GM12878 (cell line): ENCODE data around the gene PTPN2. TPM values are rescaled to one million over a fixed set of nuclear protein-coding genes. Genes with fewer than 3 reads are reported as not detected.

Experiments used
- ATAC-seq: fragments of 200-7000 bp; cut with Tn5 transposase; 3 replicates; pipeline ENCODE4 v1.9.1; 2020; ENCODE audit warnings: mild to moderate bottlenecking, moderate library complexity
- BruUV-seq: library from RNA; stranded (reverse); fragments of 400-500 nt; replicated peaks from 2 replicates; lab custom pipeline; 2021; lab: Mats Ljungman, UMichigan
- CTCF ChIA-PET: fragments of 300-600 bp; sonication (Branson Sonifier 250); formaldehyde crosslinking; extraction: SDS; loops from one replicate; lab custom pipeline; 2021; ENCODE audit warnings: inconsistent platforms; lab: Yijun Ruan, JAX
- POLR2A ChIA-PET: fragments of 350-600 bp; formaldehyde crosslinking; extraction: SDS; loops from one replicate; lab custom pipeline; 2021; ENCODE audit warnings: inconsistent platforms; lab: Charles Lee
- RAD21 ChIA-PET: fragments of 300-600 bp; sonication (Branson Sonifier 250); formaldehyde crosslinking; loops from one replicate; lab custom pipeline; 2023; ENCODE audit warnings: antibody characterized with exemption; ENCODE audit not compliant: unreplicated experiment; lab: Charles Lee
- SMC1A ChIA-PET: fragments of 300-600 bp; sonication (Branson Sonifier 250); formaldehyde crosslinking; loops from one replicate; lab custom pipeline; 2023; ENCODE audit not compliant: unreplicated experiment, uncharacterized antibody; lab: Charles Lee
- DNase-seq: peaks from one replicate; pipeline ENCODE4 v3.0.0-alpha.2; 2011; ENCODE audit warnings: low read depth, low spot score
- FAIRE-seq: peaks from 3 replicates; lab custom pipeline; 2011; peaks lifted over from hg19 to GRCh38; lab: Jason Lieb, UNC
- H2AFZ ChIP-seq: 2 replicates; pipeline ENCODE4 v1.6.0; 2011; ENCODE audit warnings: low read depth, low read length, control low read depth; ENCODE audit not compliant: control insufficient read depth
- H3K27ac ChIP-seq: 2 replicates; pipeline ENCODE4 v1.5.1; 2011; ENCODE audit warnings: control low read depth; ENCODE audit not compliant: control insufficient read depth, insufficient read depth
- H3K27me3 ChIP-seq, 2 experiments: replicated peaks in 1 of 2; 2 replicates each; pipeline versions ENCODE4 v1.6.0 to v1.6.1; 2011; ENCODE audit warnings: low read length in 1 of 2; ENCODE audit not compliant: control insufficient read depth in 2 of 2, insufficient read depth in 2 of 2
- H3K36me3 ChIP-seq, 2 experiments: 2 replicates each; pipeline ENCODE4 v1.5.1; 2011; ENCODE audit warnings: low read length in 1 of 2; ENCODE audit not compliant: control insufficient read depth in 2 of 2, insufficient read depth in 2 of 2
- H3K4me1 ChIP-seq: 2 replicates; pipeline ENCODE4 v1.6.1; 2011; ENCODE audit warnings: mild to moderate bottlenecking, low read length, moderate library complexity, mixed read lengths; ENCODE audit not compliant: control insufficient read depth, insufficient read depth
- H3K4me2 ChIP-seq: 2 replicates; pipeline ENCODE4 v1.6.0; 2011; ENCODE audit warnings: control low read depth; ENCODE audit not compliant: control insufficient read depth, insufficient read depth
- H3K4me3 ChIP-seq: fragments of 200-600 bp; sonication (generic); 2 replicates; pipeline ENCODE4 v1.5.1; 2016
- H3K79me2 ChIP-seq: 2 replicates; pipeline ENCODE4 v1.6.0; 2011; ENCODE audit warnings: low read length; ENCODE audit not compliant: control insufficient read depth, insufficient read depth
- H3K9ac ChIP-seq: 2 replicates; pipeline ENCODE4 v1.8.0; 2011; ENCODE audit warnings: low read length, control low read depth, mixed read lengths; ENCODE audit not compliant: control insufficient read depth, insufficient read depth
- H3K9me3 ChIP-seq: replicated peaks from 3 replicates; pipeline ENCODE4 v1.5.1; 2011; ENCODE audit warnings: mild to moderate bottlenecking, low read length; ENCODE audit not compliant: control insufficient read depth, insufficient read depth
- H4K20me1 ChIP-seq: 2 replicates; pipeline ENCODE4 v1.6.0; 2011; ENCODE audit not compliant: control insufficient read depth, insufficient read depth
- CEBPB ChIP-seq, 2 experiments: fragments of 150-350 bp in 1 of 2; IDR thresholded peaks; 2 replicates each; pipeline ENCODE4 v1.6.1; 2012 to 2014; ENCODE audit warnings: low read depth in 2 of 2, low read length in 2 of 2, borderline replicate concordance in 1 of 2, inconsistent platforms in 1 of 2
- CREB1 ChIP-seq: IDR thresholded peaks from 2 replicates; pipeline ENCODE4 v1.6.1; 2012; ENCODE audit warnings: low read depth, mild to moderate bottlenecking, inconsistent platforms
- DPF2 ChIP-seq: fragments of 450-650 bp; IDR thresholded peaks from 2 replicates; pipeline ENCODE4 v1.6.1; 2017; ENCODE audit warnings: mild to moderate bottlenecking
- EZH2 ChIP-seq: IDR thresholded peaks from 2 replicates; pipeline ENCODE4 v1.6.1; 2012; ENCODE audit warnings: low read depth, mild to moderate bottlenecking, control low read depth, inconsistent platforms, low read length, borderline replicate concordance; ENCODE audit not compliant: control insufficient read depth
- GABPA ChIP-seq: IDR thresholded peaks from 2 replicates; pipeline ENCODE4 v1.6.1; 2014; ENCODE audit warnings: antibody characterized with exemption, low read depth, mild to moderate bottlenecking, inconsistent platforms
- GATAD2B ChIP-seq: fragments of 450-650 bp; conservative IDR thresholded peaks from 2 replicates; pipeline ENCODE4 v1.6.1; 2017; ENCODE audit warnings: low read depth, mild to moderate bottlenecking, moderate library complexity
- HDAC2 ChIP-seq: fragments of 200-600 bp; sonication (generic); IDR thresholded peaks from 2 replicates; pipeline ENCODE4 v1.6.1; 2017
- MYB ChIP-seq: fragments of 150-350 bp; IDR thresholded peaks from 2 replicates; pipeline ENCODE4 v1.6.1; 2014; ENCODE audit warnings: mild to moderate bottlenecking, low read depth, low read length, borderline replicate concordance
- NR2F1 ChIP-seq: fragments of 450-650 bp; conservative IDR thresholded peaks from 2 replicates; pipeline ENCODE4 v1.6.1; 2017; ENCODE audit warnings: mild to moderate bottlenecking
- RCOR1 ChIP-seq: conservative IDR thresholded peaks from 2 replicates; pipeline ENCODE4 v1.6.1; 2012; ENCODE audit warnings: low read depth, low read length, improper control_type of control experiment
- RELA ChIP-seq: fragments of 450-650 bp; IDR thresholded peaks from 2 replicates; pipeline ENCODE4 v1.8.0; 2014; ENCODE audit warnings: borderline replicate concordance; ENCODE audit not compliant: partially characterized antibody
- SRF ChIP-seq, 2 experiments: IDR thresholded peaks; 2 replicates each; pipeline ENCODE4 v1.6.1; 2011; ENCODE audit warnings: low read depth in 2 of 2, low read length in 2 of 2, mild to moderate bottlenecking in 1 of 2, moderate library complexity in 1 of 2
- STAT3 ChIP-seq: IDR thresholded peaks from 2 replicates; pipeline ENCODE4 v1.6.1; 2011; ENCODE audit warnings: low read depth, low read length, improper control_type of control experiment
- ZBTB11 ChIP-seq: fragments of 450-650 bp; formaldehyde crosslinking; IDR thresholded peaks from 2 replicates; pipeline ENCODE4 v1.5.0; 2022; ENCODE audit warnings: mild to moderate bottlenecking, missing genetic modification characterization
- ZSCAN29 ChIP-seq: fragments of 450-650 bp; IDR thresholded peaks from 2 replicates; pipeline ENCODE4 v1.6.1; 2017; ENCODE audit warnings: mild to moderate bottlenecking, moderate library complexity
- WGBS: methylation state at CpG from one replicate; pipeline ENCODE4 v1.1.6; 2016; ENCODE audit warnings: low lambda C conversion rate; ENCODE audit not compliant: insufficient replicate concordance, insufficient coverage; ENCODE audit errors: missing lambda C conversion rate; 5-methylcytosine and 5-hydroxymethylcytosine counted together
- in situ Hi-C: fragments of 300-500 bp; cut with MboI; formaldehyde crosslinking; loops from 9 replicates; pipeline ENCODE4 v1.14.3; 2018; ENCODE audit warnings: mixed read lengths
- intact Hi-C: fragments of 100-400 bp; cut with micrococcal nuclease; formaldehyde crosslinking; loops from one replicate; pipeline ENCODE4 v1.14.2; 2022; ENCODE audit not compliant: unreplicated experiment
- polyA plus RNA-seq, 11 experiments: library from polyadenylated mRNA; depleted of rRNA in 4 of 11; unstranded in 6 of 11; stranded (reverse) in 5 of 11; fragments of >200 nt; fragmentation: Nextera tagmentation in 4 of 11; fragmentation: Illumina TruSeq in 1 of 11; extraction: Ambion mirVana in 4 of 11; extraction: Trizol in 1 of 11; gene quantifications; 1 replicate in 1 of 11; 2 replicates in 10 of 11; pipeline versions ENCODE4 v1.2.1 to v1.2.3, GENCODE V29; 2011 to 2016; ENCODE audit warnings: inconsistent platforms in 2 of 11, missing spikeins in 2 of 11, low read depth in 1 of 11
- total RNA-seq, 4 experiments: library from RNA; depleted of rRNA in 3 of 4; stranded (reverse); fragments of >200 nt in 3 of 4; fragmentation: Illumina TruSeq in 1 of 4; extraction: Trizol in 1 of 4; gene quantifications; 2 replicates each; pipeline versions ENCODE4 v1.2.1 to v1.2.3, GENCODE V29; 2013 to 2021
- TF ChIP-seq, protein P1 (sequence below): fragments of 450-650 bp; IDR thresholded peaks from 2 replicates; pipeline ENCODE4 v1.6.1; 2016; ENCODE audit warnings: mild to moderate bottlenecking
- TF ChIP-seq, protein P2 (sequence below): fragments of 450-650 bp; conservative IDR thresholded peaks from 2 replicates; pipeline ENCODE4 v1.6.1; 2017; ENCODE audit warnings: mild to moderate bottlenecking, moderate library complexity

The PTPN2 gene
- total and polyA plus RNA-seq, 10 of the 15 experiments (the other 5 are each of a cell fraction or from before 2014, with no cell fraction given), result 46.5 to 86.7 (median 64.6) TPM

- no peak for TF ChIP-seq ZBTB11
- no peak for TF ChIP-seq ZSCAN29
- no peak for TF ChIP-seq SRF (IDR thresholded peaks at IDR 0.05; ENCODE audit: low read depth in 2 of 2, low read length in 2 of 2)
- TF ChIP-seq DPF2, result no peak
- no peak for TF ChIP-seq HDAC2
These were observed 38.2 kb upstream of the PTPN2 start (continued) for GRCh38 chr18:12922266-12922665.

DNA sequence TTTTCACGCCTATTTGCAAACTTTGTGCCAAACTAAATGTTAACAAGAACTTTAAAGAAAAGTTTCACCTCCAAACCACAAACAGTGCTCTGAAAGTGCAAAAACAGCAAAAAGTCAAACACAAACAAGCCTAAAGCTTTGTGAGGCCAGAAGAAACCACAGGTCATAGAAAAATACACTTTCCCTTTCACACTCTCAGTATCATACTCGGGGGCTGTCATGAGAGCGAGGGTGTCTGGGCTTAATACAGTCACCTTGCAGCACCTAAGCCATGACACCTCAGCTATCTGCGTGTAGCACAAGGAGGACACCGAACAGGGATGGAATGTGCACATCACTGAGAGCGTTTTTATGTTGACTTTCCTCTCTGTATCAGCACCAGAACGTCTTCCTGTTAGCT, 37.1 kb upstream of the PTPN2 start:
- peak; percentile 93 for FAIRE-seq
- WGBS, result 34% methylated on average over 7 of the region's 7 CpGs
- in situ Hi-C loops (no loop called here), intact Hi-C loops (no loop called here)
- BruUV-seq, result no TSS peak
- H3K9ac ChIP-seq, result no peak overlapping the region
- peak; percentile 36 for DNase-seq
- no peaks in the 10 kb centered on the region for H4K20me1 ChIP-seq
- H3K79me2 ChIP-seq, result no peaks in the 10 kb centered on the region
- no peaks in the 10 kb centered on the region; a peak in 3 of 4 replicates for H3K27me3 ChIP-seq
- CTCF ChIA-PET, result interaction anchor here (0.9 to 2.7 kb wide), 7 partner anchors 13 to 196 kb away, joined by 3 to 9 read pairs (median 5); partner anchors contain the start of gene PTPN2
- SMC1A ChIA-PET, result interaction anchor here (0.9 to 1.9 kb wide), 7 partner anchors 13 to 177 kb away, joined by 3 to 11 read pairs (median 4); no protein-coding TSS in a partner anchor
- peak overlapping the region; percentile 26; the same call in 1 of the 2 replicates for H2AFZ ChIP-seq
- H3K4me3 ChIP-seq, result no peak overlapping the region
- peak; percentile 98 for ATAC-seq
- H3K4me1 ChIP-seq, result peaks cover 8% of the 10 kb centered on the region
- peak overlapping the region; percentile 80 for H3K4me2 ChIP-seq
- RAD21 ChIA-PET, result interaction anchor here (0.8 to 2.5 kb wide), 5 partner anchors 13 to 36 kb away, joined by 3 to 9 read pairs (median 4); no protein-coding TSS in a partner anchor
- no peaks in the 10 kb centered on the region for H3K36me3 ChIP-seq
- H3K27ac ChIP-seq, result no peak overlapping the region
- POLR2A ChIA-PET, result no interaction called here
- no peaks in the 10 kb centered on the region for H3K9me3 ChIP-seq
- no peak for TF ChIP-seq CEBPB (IDR thresholded peaks at IDR 0.05; ENCODE audit: borderline replicate concordance in 1 of 2, low read depth in 2 of 2, low read length in 2 of 2)
- TF ChIP-seq, protein P1, sequence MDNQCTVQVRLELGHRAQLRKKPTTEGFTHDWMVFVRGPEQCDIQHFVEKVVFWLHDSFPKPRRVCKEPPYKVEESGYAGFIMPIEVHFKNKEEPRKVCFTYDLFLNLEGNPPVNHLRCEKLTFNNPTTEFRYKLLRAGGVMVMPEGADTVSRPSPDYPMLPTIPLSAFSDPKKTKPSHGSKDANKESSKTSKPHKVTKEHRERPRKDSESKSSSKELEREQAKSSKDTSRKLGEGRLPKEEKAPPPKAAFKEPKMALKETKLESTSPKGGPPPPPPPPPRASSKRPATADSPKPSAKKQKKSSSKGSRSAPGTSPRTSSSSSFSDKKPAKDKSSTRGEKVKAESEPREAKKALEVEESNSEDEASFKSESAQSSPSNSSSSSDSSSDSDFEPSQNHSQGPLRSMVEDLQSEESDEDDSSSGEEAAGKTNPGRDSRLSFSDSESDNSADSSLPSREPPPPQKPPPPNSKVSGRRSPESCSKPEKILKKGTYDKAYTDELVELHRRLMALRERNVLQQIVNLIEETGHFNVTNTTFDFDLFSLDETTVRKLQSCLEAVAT, result peak; percentile 61; the same call in 1 of the 2 replicates
- no peak for TF ChIP-seq CREB1
- TF ChIP-seq EZH2, result no peak
- TF ChIP-seq STAT3, result no peak
- TF ChIP-seq, protein P2, sequence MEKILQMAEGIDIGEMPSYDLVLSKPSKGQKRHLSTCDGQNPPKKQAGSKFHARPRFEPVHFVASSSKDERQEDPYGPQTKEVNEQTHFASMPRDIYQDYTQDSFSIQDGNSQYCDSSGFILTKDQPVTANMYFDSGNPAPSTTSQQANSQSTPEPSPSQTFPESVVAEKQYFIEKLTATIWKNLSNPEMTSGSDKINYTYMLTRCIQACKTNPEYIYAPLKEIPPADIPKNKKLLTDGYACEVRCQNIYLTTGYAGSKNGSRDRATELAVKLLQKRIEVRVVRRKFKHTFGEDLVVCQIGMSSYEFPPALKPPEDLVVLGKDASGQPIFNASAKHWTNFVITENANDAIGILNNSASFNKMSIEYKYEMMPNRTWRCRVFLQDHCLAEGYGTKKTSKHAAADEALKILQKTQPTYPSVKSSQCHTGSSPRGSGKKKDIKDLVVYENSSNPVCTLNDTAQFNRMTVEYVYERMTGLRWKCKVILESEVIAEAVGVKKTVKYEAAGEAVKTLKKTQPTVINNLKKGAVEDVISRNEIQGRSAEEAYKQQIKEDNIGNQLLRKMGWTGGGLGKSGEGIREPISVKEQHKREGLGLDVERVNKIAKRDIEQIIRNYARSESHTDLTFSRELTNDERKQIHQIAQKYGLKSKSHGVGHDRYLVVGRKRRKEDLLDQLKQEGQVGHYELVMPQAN, result no peak
- TF ChIP-seq MYB, result no peak
- TF ChIP-seq NR2F1, result peak; percentile 67
- TF ChIP-seq RCOR1, result no peak
- TF ChIP-seq GABPA, result no peak
- no peak for TF ChIP-seq RELA
- no peak for TF ChIP-seq GATAD2B
